ENCODE data around the gene RNF224.

- TF ChIP-seq CTCF (IDR thresholded peaks at IDR 0.05; ENCODE audit: low read depth, low read length, missing input control), result no peak
- TF ChIP-seq TAF1 (conservative IDR thresholded peaks at IDR 0.05), result no peak
- TF ChIP-seq MAX (IDR thresholded peaks at IDR 0.05), result no peak
- no peak for TF ChIP-seq REST (IDR thresholded peaks at IDR 0.05)
- TF ChIP-seq YY1 (IDR thresholded peaks at IDR 0.05), result no peak
- TF ChIP-seq EGR1 (IDR thresholded peaks at IDR 0.05; ENCODE audit: low read depth in 2 of 2), result no peak
- no peak for TF ChIP-seq RAD21 (IDR thresholded peaks at IDR 0.05)
- TF ChIP-seq FOXA2 (IDR thresholded peaks at IDR 0.05), result no peak
- TF ChIP-seq SP1 (IDR thresholded peaks at IDR 0.05), result no peak
- no peak for TF ChIP-seq RXRA (IDR thresholded peaks at IDR 0.05)
- no peak for TF ChIP-seq NR2F2 (IDR thresholded peaks at IDR 0.05)
- no peak for TF ChIP-seq JUND (IDR thresholded peaks at IDR 0.05)
- TF ChIP-seq HNF4G (IDR thresholded peaks at IDR 0.05), result no peak
These were observed 6.9 kb downstream of the RNF224 start for GRCh38 chr9:137234055-137234697.
